ENCODE results near the gene PCSK5. TPM values are rescaled to one million over a fixed set of nuclear protein-coding genes. Genes with fewer than 3 reads are reported as not detected.
A peak's percentile ranks its signal among the peaks of the same experiment; 100 is the strongest.

The PCSK5 gene
- total and polyA plus RNA-seq, 4 donors, result 0.58 to 3.6 (median 0.82) TPM

DNA sequence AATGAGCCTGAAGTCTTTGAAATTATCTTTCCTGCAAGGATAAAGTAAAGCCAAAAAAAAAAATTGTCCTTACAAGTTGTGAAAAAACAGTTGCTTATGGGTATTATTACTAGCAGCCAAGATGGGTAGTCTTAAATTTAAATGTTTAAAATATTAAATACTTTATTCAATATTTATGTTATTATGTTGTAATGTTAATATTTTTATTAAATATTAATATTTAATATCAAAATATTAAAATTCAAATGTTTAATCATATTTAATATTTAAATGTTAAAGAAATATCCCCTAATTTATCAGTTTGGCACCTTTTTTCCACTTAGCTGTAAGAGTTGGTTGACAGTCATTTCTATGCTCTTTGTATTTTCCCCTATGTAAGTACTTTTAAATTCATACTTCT lies 86.1 kb downstream of the PCSK5 start (continued):
- TF ChIP-seq, protein P1, sequence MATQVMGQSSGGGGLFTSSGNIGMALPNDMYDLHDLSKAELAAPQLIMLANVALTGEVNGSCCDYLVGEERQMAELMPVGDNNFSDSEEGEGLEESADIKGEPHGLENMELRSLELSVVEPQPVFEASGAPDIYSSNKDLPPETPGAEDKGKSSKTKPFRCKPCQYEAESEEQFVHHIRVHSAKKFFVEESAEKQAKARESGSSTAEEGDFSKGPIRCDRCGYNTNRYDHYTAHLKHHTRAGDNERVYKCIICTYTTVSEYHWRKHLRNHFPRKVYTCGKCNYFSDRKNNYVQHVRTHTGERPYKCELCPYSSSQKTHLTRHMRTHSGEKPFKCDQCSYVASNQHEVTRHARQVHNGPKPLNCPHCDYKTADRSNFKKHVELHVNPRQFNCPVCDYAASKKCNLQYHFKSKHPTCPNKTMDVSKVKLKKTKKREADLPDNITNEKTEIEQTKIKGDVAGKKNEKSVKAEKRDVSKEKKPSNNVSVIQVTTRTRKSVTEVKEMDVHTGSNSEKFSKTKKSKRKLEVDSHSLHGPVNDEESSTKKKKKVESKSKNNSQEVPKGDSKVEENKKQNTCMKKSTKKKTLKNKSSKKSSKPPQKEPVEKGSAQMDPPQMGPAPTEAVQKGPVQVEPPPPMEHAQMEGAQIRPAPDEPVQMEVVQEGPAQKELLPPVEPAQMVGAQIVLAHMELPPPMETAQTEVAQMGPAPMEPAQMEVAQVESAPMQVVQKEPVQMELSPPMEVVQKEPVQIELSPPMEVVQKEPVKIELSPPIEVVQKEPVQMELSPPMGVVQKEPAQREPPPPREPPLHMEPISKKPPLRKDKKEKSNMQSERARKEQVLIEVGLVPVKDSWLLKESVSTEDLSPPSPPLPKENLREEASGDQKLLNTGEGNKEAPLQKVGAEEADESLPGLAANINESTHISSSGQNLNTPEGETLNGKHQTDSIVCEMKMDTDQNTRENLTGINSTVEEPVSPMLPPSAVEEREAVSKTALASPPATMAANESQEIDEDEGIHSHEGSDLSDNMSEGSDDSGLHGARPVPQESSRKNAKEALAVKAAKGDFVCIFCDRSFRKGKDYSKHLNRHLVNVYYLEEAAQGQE (IDR thresholded peaks at IDR 0.05), result no peak
- no peak for TF ChIP-seq RXRA (IDR thresholded peaks at IDR 0.05)
- TF ChIP-seq EGR1 (IDR thresholded peaks at IDR 0.05; ENCODE audit: low read depth in 2 of 2), result no peak

DNA sequence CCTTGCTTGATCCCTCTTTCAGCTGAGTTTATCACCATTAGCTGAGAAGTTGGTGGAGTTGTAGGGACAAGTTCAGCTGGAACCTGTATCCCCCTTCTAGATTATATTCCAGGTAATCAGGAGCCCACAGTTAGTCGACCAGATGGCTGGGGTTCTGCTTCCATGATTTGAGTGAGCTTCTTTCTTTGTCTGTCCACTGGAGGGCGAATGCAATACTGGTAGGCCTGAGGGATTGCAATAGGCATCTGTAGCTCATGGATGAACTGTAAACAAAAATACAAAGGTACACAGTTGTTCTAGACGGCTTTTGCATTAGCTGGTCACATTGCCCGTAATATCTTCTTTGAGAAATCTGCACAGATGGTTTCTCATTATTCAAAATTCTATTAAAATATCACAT lies 88.9 kb downstream of the PCSK5 start:
- no peak for DNase-seq (ENCODE audit: low spot score)
- 48% methylated on average over 4 of the region's 4 CpGs for WGBS
- TF ChIP-seq, protein P2, sequence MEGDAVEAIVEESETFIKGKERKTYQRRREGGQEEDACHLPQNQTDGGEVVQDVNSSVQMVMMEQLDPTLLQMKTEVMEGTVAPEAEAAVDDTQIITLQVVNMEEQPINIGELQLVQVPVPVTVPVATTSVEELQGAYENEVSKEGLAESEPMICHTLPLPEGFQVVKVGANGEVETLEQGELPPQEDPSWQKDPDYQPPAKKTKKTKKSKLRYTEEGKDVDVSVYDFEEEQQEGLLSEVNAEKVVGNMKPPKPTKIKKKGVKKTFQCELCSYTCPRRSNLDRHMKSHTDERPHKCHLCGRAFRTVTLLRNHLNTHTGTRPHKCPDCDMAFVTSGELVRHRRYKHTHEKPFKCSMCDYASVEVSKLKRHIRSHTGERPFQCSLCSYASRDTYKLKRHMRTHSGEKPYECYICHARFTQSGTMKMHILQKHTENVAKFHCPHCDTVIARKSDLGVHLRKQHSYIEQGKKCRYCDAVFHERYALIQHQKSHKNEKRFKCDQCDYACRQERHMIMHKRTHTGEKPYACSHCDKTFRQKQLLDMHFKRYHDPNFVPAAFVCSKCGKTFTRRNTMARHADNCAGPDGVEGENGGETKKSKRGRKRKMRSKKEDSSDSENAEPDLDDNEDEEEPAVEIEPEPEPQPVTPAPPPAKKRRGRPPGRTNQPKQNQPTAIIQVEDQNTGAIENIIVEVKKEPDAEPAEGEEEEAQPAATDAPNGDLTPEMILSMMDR (IDR thresholded peaks at IDR 0.05; ENCODE audit: low read depth, low read length, missing input control), result peak; percentile 33
- TF ChIP-seq YY1 (IDR thresholded peaks at IDR 0.05) (no peak), RAD21 (IDR thresholded peaks at IDR 0.05) (peak; percentile 75 to 85), RXRA (IDR thresholded peaks at IDR 0.05) (no peak), NR2F2 (IDR thresholded peaks at IDR 0.05) (no peak)

DNA sequence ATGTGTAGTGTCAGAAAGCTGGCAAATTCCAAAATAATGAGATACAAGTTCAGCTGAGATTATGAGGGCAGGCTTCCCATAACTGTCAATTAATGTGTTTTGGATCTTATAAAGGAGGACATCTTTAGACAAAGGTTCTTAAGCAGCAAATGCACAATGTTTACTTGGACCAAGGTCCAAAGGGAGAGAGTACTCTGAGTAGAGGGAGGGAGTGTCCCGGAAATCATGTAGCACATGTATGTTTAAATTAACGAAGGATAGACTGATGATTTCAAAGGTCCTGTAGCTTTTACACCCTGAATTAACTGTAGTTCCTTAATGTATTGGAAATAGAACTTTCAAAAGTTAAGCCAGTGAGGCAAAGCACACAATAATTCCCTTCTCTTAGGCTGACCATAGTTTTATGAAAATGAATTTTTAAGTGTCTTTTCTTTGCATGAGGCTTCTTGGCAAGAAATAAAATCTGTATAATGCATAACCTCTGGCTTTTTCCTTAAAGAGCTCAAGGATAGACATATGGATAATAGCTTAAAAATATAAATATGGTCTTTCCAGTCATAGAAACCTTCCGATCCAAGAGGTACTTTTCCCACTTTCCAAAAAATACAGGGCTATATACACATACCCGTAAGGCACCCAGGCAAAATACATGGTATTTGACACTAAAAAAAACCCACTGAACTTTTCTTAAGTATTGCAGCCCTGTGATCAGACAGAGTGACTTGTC lies 93.0 kb downstream of the PCSK5 start:
- WGBS, result 85% methylated on average over 4 of the region's 4 CpGs
- no peak overlapping the region for H3K9ac ChIP-seq (ENCODE audit: low read depth in 1 of 2, low read length in 2 of 2)
- H3K4me1 ChIP-seq (ENCODE audit: control insufficient read depth in 4 of 4, insufficient read depth in 4 of 4, low read length in 3 of 4), result no peaks in the 10 kb centered on the region
- DNase-seq (ENCODE audit: low spot score), result no peak
- no peaks in the 10 kb centered on the region for H3K27me3 ChIP-seq (ENCODE audit: control insufficient read depth in 4 of 4, insufficient read depth in 4 of 4, low read length in 3 of 4)
- no peak overlapping the region for H3K27ac ChIP-seq (ENCODE audit: low read depth in 1 of 2, low read length in 2 of 2)
- no peaks in the 10 kb centered on the region for H3K9me3 ChIP-seq (ENCODE audit: control insufficient read depth in 4 of 4, low read length in 3 of 4)
- no peak overlapping the region for H3K4me3 ChIP-seq (ENCODE audit: low read depth in 1 of 3, low read length in 3 of 3)
- no peaks in the 10 kb centered on the region for H3K36me3 ChIP-seq (ENCODE audit: control insufficient read depth in 4 of 4, insufficient read depth in 3 of 4, low read depth in 1 of 4, low read length in 3 of 4)
- TF ChIP-seq, protein P3, sequence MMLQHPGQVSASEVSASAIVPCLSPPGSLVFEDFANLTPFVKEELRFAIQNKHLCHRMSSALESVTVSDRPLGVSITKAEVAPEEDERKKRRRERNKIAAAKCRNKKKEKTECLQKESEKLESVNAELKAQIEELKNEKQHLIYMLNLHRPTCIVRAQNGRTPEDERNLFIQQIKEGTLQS (IDR thresholded peaks at IDR 0.05), result no peak
- TF ChIP-seq EGR1 (IDR thresholded peaks at IDR 0.05; ENCODE audit: low read depth in 2 of 2) (no peak), SP1 (IDR thresholded peaks at IDR 0.05) (no peak), HNF4A (conservative IDR thresholded peaks at IDR 0.05) (no peak), HNF4G (IDR thresholded peaks at IDR 0.05) (no peak), JUND (IDR thresholded peaks at IDR 0.05) (no peak), FOXA2 (IDR thresholded peaks at IDR 0.05) (no peak), FOXA1 (IDR thresholded peaks at IDR 0.05) (no peak)
- TF ChIP-seq, protein P4, sequence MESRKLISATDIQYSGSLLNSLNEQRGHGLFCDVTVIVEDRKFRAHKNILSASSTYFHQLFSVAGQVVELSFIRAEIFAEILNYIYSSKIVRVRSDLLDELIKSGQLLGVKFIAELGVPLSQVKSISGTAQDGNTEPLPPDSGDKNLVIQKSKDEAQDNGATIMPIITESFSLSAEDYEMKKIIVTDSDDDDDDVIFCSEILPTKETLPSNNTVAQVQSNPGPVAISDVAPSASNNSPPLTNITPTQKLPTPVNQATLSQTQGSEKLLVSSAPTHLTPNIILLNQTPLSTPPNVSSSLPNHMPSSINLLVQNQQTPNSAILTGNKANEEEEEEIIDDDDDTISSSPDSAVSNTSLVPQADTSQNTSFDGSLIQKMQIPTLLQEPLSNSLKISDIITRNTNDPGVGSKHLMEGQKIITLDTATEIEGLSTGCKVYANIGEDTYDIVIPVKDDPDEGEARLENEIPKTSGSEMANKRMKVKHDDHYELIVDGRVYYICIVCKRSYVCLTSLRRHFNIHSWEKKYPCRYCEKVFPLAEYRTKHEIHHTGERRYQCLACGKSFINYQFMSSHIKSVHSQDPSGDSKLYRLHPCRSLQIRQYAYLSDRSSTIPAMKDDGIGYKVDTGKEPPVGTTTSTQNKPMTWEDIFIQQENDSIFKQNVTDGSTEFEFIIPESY (IDR thresholded peaks at IDR 0.05), result no peak
- TF ChIP-seq, protein P5, sequence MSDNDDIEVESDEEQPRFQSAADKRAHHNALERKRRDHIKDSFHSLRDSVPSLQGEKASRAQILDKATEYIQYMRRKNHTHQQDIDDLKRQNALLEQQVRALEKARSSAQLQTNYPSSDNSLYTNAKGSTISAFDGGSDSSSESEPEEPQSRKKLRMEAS (IDR thresholded peaks at IDR 0.05), result no peak
- TF ChIP-seq, protein P1 (IDR thresholded peaks at IDR 0.05), result no peak
- TF ChIP-seq, protein P2 (IDR thresholded peaks at IDR 0.05; ENCODE audit: low read depth, low read length, missing input control), result no peak

More for the DNA sequence above, 88.9 kb downstream of the PCSK5 start:
- Histone ChIP-seq H3K9me3 (ENCODE audit: control insufficient read depth in 4 of 4, low read length in 3 of 4) (no peaks in the 10 kb centered on the region), H3K27ac (ENCODE audit: low read depth in 1 of 2, low read length in 2 of 2) (no peak overlapping the region), H3K36me3 (ENCODE audit: control insufficient read depth in 4 of 4, insufficient read depth in 3 of 4, low read depth in 1 of 4, low read length in 3 of 4) (no peaks in the 10 kb centered on the region), H3K27me3 (ENCODE audit: control insufficient read depth in 4 of 4, insufficient read depth in 4 of 4, low read length in 3 of 4) (no peaks in the 10 kb centered on the region), H3K9ac (ENCODE audit: low read depth in 1 of 2, low read length in 2 of 2) (no peak overlapping the region), H3K4me1 (ENCODE audit: control insufficient read depth in 4 of 4, insufficient read depth in 4 of 4, low read length in 3 of 4) (no peaks in the 10 kb centered on the region), H3K4me3 (ENCODE audit: low read depth in 1 of 3, low read length in 3 of 3) (no peak overlapping the region)
